SK-N-MC (cell line): Measurements from ENCODE around the gene LUC7L3.

ENCODE experiments used
- EZH2 ChIP-seq: fragments of 200-600 bp; sonication (generic); IDR thresholded peaks from one replicate; pipeline ENCODE4 v1.6.1; 2017; ENCODE audit warnings: antibody characterized with exemption
- FOXP2 ChIP-seq: optimal IDR thresholded peaks from 2 replicates; pipeline ENCODE3; 2011; ENCODE audit warnings: mild to moderate bottlenecking, moderate library complexity; ENCODE audit not compliant: insufficient read depth; ENCODE audit errors: extremely low read length, control extremely low read depth

GRCh38 chr17:50794361-50794760 lies 75.0 kb downstream of the LUC7L3 start:
- TF ChIP-seq EZH2 (no peak), FOXP2 (no peak)
